WTC11 (cell line): Measurements from ENCODE around the gene WWP2.
"Not testable (repeated sequence)": the region's sequence is repeated elsewhere in the genome, so short reads cannot be mapped to it uniquely, and the experiment has no call there.

Experiments
- CBFB ChIP-seq: sonication (generic); formaldehyde crosslinking; IDR thresholded peaks from 2 replicates; pipeline ENCODE4 v1.8.1; 2022; ENCODE audit warnings: mild to moderate bottlenecking, low read depth, missing genetic modification reagents
- E2F5 ChIP-seq: sonication (generic); formaldehyde crosslinking; IDR thresholded peaks from 2 replicates; pipeline ENCODE4 v1.8.1; 2022; ENCODE audit warnings: mild to moderate bottlenecking, moderate library complexity, missing genetic modification reagents
- ELF4 ChIP-seq: sonication (generic); formaldehyde crosslinking; IDR thresholded peaks from 2 replicates; pipeline ENCODE4 v1.8.1; 2022; ENCODE audit warnings: low read depth, mild to moderate bottlenecking, moderate library complexity, missing genetic modification reagents
- JAZF1 ChIP-seq: fragments of 250-450 bp; sonication (Bioruptor Pico); IDR thresholded peaks from 2 replicates; pipeline ENCODE4 v1.9.0; 2021; ENCODE audit warnings: moderate library complexity, mild to moderate bottlenecking, inconsistent platforms
- MXD4 ChIP-seq: fragments of 250-450 bp; sonication (Bioruptor Pico); IDR thresholded peaks from 2 replicates; pipeline ENCODE4 v1.8.0; 2021; ENCODE audit warnings: mild to moderate bottlenecking, moderate library complexity, borderline replicate concordance
- NR3C1 ChIP-seq: sonication (generic); formaldehyde crosslinking; conservative IDR thresholded peaks from 2 replicates; pipeline ENCODE4 v1.8.1; 2023; ENCODE audit warnings: low read depth, mild to moderate bottlenecking, missing genetic modification reagents
- ZBTB21 ChIP-seq: sonication (generic); formaldehyde crosslinking; IDR thresholded peaks from 2 replicates; pipeline ENCODE4 v1.8.1; 2023; ENCODE audit warnings: mild to moderate bottlenecking, missing genetic modification reagents, borderline replicate concordance
- TF ChIP-seq, protein P1 (sequence below): fragments of 200-600 bp; IDR thresholded peaks from 2 replicates; pipeline ENCODE4 v1.8.0; 2022; ENCODE audit warnings: antibody characterized with exemption
- TF ChIP-seq, protein P2 (sequence below): sonication (generic); formaldehyde crosslinking; IDR thresholded peaks from 2 replicates; pipeline ENCODE4 v1.8.0; 2022; ENCODE audit warnings: mild to moderate bottlenecking, missing genetic modification reagents

DNA sequence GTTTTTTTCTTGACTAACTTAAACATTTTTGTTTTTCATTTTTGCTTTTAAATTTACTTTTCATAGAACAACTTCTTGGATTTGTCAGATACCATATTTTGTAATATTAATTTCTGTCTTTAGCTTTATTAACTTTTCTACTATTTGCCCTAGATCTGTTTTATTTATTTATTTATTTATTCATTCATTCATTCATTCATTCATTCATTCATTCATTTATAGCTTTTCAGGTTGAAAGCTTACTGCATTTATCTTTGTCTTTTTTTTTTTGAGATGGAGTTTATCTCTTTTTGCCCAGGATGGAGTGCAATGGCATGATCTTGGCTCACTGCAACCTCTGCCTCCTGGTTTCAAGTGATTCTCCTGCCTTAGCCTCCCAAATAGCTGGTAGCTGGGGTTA is 44.6 kb downstream of the WWP2 start:
- TF ChIP-seq JAZF1 (CRISPR knock-in tag); ZBTB21 (CRISPR knock-in tag); NR3C1 (CRISPR knock-in tag); ELF4; CBFB (CRISPR knock-in tag); E2F5 (CRISPR knock-in tag); MXD4 (CRISPR knock-in tag): not testable (repeated sequence)
- TF ChIP-seq, protein P1, sequence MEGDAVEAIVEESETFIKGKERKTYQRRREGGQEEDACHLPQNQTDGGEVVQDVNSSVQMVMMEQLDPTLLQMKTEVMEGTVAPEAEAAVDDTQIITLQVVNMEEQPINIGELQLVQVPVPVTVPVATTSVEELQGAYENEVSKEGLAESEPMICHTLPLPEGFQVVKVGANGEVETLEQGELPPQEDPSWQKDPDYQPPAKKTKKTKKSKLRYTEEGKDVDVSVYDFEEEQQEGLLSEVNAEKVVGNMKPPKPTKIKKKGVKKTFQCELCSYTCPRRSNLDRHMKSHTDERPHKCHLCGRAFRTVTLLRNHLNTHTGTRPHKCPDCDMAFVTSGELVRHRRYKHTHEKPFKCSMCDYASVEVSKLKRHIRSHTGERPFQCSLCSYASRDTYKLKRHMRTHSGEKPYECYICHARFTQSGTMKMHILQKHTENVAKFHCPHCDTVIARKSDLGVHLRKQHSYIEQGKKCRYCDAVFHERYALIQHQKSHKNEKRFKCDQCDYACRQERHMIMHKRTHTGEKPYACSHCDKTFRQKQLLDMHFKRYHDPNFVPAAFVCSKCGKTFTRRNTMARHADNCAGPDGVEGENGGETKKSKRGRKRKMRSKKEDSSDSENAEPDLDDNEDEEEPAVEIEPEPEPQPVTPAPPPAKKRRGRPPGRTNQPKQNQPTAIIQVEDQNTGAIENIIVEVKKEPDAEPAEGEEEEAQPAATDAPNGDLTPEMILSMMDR = not testable (repeated sequence)
- TF ChIP-seq, protein P2, sequence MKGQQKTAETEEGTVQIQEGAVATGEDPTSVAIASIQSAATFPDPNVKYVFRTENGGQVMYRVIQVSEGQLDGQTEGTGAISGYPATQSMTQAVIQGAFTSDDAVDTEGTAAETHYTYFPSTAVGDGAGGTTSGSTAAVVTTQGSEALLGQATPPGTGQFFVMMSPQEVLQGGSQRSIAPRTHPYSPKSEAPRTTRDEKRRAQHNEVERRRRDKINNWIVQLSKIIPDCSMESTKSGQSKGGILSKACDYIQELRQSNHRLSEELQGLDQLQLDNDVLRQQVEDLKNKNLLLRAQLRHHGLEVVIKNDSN = not testable (repeated sequence)
